ENCODE measurements around the gene CRYBG3. TPM values are rescaled to one million over a fixed set of nuclear protein-coding genes. Genes with fewer than 3 reads are reported as not detected.

CRYBG3 gene
- total RNA-seq, result 11.5 and 15.0 TPM in 2 replicates

DNA sequence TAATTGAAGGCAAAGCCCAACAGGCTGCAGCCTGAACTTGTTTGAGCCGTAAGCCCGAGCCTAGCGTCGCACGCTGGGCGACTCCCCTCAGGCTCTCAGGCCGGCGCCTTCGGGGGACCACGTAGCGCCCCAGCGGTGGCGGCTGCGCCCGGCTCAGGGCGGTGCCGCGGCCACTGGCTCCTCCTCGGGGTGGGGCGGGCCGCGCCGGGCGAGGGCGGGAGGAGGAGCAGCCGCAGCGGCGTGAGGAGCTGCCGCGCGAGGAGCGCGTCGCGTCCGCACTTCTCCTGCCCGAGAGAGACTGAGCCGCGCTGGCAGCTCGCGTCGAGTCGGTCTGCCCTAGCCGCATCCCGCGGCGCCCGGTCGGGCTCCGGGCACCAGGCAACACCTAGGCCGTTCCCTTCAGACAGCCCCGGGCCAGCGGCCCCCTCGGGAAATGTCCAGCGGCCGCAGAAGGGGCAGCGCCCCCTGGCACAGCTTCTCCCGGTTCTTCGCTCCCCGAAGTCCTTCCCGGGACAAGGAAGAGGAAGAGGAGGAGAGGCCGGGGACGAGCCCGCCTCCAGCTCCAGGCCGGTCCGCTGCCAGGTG is at the start of gene CRYBG3:
Gene CRYBG3, plus strand, starts transcription at position 238 of the 585 bp plus-strand sequence. Its CDS starts 196 bp downstream, at position 434.

GRCh38 chr3:97971679-97972567 is 150.1 kb downstream of the CRYBG3 start, which contains the start of gene RIOX2:
Gene RIOX2, minus strand, starts transcription at chr3:97972431. Its CDS starts 4,838 bp downstream, at chr3:97967593.

Other genes starting within 250 kb of the CRYBG3 start
- 4.0 and 8.5 TPM in 2 replicates for gene ARL6, start 57.3 kb upstream of the CRYBG3 start, total RNA-seq
- 28.7 and 38.8 TPM in 2 replicates for gene RIOX2, start 150.4 kb downstream of the CRYBG3 start, total RNA-seq
- not detected in 2 replicates for gene GABRR3, start 213.3 kb downstream of the CRYBG3 start, total RNA-seq

Data from mammary microvascular endothelial cell (primary cell).